ENCODE data around the gene BRME1.

The BRME1 gene

GRCh38 chr19:13952154-13952930 lies 46.4 kb upstream of the BRME1 start, which contains the start of gene DCAF15:
TSS of gene DCAF15 (plus strand) at chr19:13952509. CDS start at chr19:13952513, 4 bp downstream.
- Histone ChIP-seq H3K4me3 (ENCODE audit: low read length) (peak within 1 kb of the TSS; percentile 97), H3F3A (ENCODE audit: control insufficient read depth, insufficient read depth) (no peaks in the 10 kb centered on the region), H3K9me3 (ENCODE audit: control insufficient read depth, insufficient read depth, low read length) (no peaks in the 10 kb centered on the region), H3K36me3 (ENCODE audit: control insufficient read depth, low read length) (peaks cover 32% of the 10 kb centered on the region), H3K4me1 (ENCODE audit: control insufficient read depth, low read length) (peaks cover 16% of the 10 kb centered on the region), H3K27me3 (ENCODE audit: control insufficient read depth, low read length) (no peaks in the 10 kb centered on the region), H4K20me1 (ENCODE audit: control insufficient read depth, insufficient read depth, low read depth, low read length) (peaks cover 6% of the 10 kb centered on the region; the same call in 1 of the 2 replicates), H3K4me2 (ENCODE audit: low read length) (peak within 1 kb of the TSS; percentile 92), H3K27ac (ENCODE audit: low read depth, low read length) (peak within 1 kb of the TSS; percentile 58), H3K9me2 (replicated peaks; ENCODE audit: control insufficient read depth, low read length) (no peaks in the 10 kb centered on the region), H3K79me2 (ENCODE audit: control insufficient read depth, low read length) (peaks cover 28% of the 10 kb centered on the region)
- TF ChIP-seq EZH2phosphoT487 (IDR thresholded peaks at IDR 0.05; ENCODE audit: borderline replicate concordance, low read length): no peak

DNA sequence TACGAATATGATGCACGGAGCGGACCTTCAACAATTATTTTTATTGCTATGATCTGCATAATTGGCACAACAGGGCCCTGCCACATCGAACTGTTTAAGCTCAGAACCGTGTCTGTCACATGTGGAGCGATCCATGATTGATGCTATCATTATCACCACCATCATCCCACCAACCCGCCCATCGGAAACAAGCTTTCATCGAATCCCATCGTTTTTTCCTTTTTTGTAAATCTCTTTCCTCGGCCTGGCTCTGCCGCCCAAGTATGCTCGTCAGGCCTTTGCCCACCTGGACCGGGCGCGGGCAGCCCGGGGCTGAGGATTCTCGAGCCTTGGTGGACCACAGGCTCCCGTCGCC lies 45.9 kb upstream of the BRME1 start:
- Histone ChIP-seq H3K4me3 (ENCODE audit: low read length) (peak overlapping the region; percentile 97), H3F3A (ENCODE audit: control insufficient read depth, insufficient read depth) (no peaks in the 10 kb centered on the region), H3K4me2 (ENCODE audit: low read length) (peak overlapping the region; percentile 92), H3K9me2 (replicated peaks; ENCODE audit: control insufficient read depth, low read length) (no peaks in the 10 kb centered on the region), H3K27me3 (ENCODE audit: control insufficient read depth, low read length) (no peaks in the 10 kb centered on the region), H3K36me3 (ENCODE audit: control insufficient read depth, low read length) (peaks cover 26% of the 10 kb centered on the region), H3K9me3 (ENCODE audit: control insufficient read depth, insufficient read depth, low read length) (no peaks in the 10 kb centered on the region), H3K27ac (ENCODE audit: low read depth, low read length) (no peak overlapping the region), H4K20me1 (ENCODE audit: control insufficient read depth, insufficient read depth, low read depth, low read length) (peaks cover 6% of the 10 kb centered on the region; the same call in 1 of the 2 replicates), H3K4me1 (ENCODE audit: control insufficient read depth, low read length) (peaks cover 16% of the 10 kb centered on the region), H3K79me2 (ENCODE audit: control insufficient read depth, low read length) (peaks cover 28% of the 10 kb centered on the region)
- no peak for TF ChIP-seq CTCF (IDR thresholded peaks at IDR 0.05; ENCODE audit: low read depth, low read length, poor library complexity, severe bottlenecking)
- no peak for TF ChIP-seq EZH2phosphoT487 (IDR thresholded peaks at IDR 0.05; ENCODE audit: borderline replicate concordance, low read length)

GRCh38 chr19:13951043-13951442 lies 45.1 kb upstream of the BRME1 start:
- peaks cover 19% of the 10 kb centered on the region for H3K36me3 ChIP-seq (ENCODE audit: control insufficient read depth, low read length)
- peaks cover 16% of the 10 kb centered on the region for H3K4me1 ChIP-seq (ENCODE audit: control insufficient read depth, low read length)
- no peaks in the 10 kb centered on the region for H3K9me3 ChIP-seq (ENCODE audit: control insufficient read depth, insufficient read depth, low read length)
- H3K27ac ChIP-seq (ENCODE audit: low read depth, low read length): no peak overlapping the region
- peaks cover 6% of the 10 kb centered on the region; the same call in 1 of the 2 replicates for H4K20me1 ChIP-seq (ENCODE audit: control insufficient read depth, insufficient read depth, low read depth, low read length)
- TF ChIP-seq CTCF (IDR thresholded peaks at IDR 0.05; ENCODE audit: low read depth, low read length, poor library complexity, severe bottlenecking): no peak
- no peak for TF ChIP-seq EZH2phosphoT487 (IDR thresholded peaks at IDR 0.05; ENCODE audit: borderline replicate concordance, low read length)
- H3K27me3 ChIP-seq (ENCODE audit: control insufficient read depth, low read length): no peaks in the 10 kb centered on the region
- no peak overlapping the region for H3K4me2 ChIP-seq (ENCODE audit: low read length)
- H3K79me2 ChIP-seq (ENCODE audit: control insufficient read depth, low read length): peaks cover 28% of the 10 kb centered on the region
- no peaks in the 10 kb centered on the region for H3K9me2 ChIP-seq (replicated peaks; ENCODE audit: control insufficient read depth, low read length)
- H3K4me3 ChIP-seq (ENCODE audit: low read length): no peak overlapping the region
- H3F3A ChIP-seq (ENCODE audit: control insufficient read depth, insufficient read depth): no peaks in the 10 kb centered on the region

- no peak overlapping the region for H3K4me2 ChIP-seq (ENCODE audit: low read length)
These were observed 40.5 kb upstream of the BRME1 start for GRCh38 chr19:13946414-13946813.

More at GRCh38 chr19:13946414-13946813, 40.5 kb upstream of the BRME1 start:
- peaks cover under 1% of the 10 kb centered on the region for H3K4me1 ChIP-seq (ENCODE audit: control insufficient read depth, low read length)
- no peaks in the 10 kb centered on the region for H3K9me2 ChIP-seq (replicated peaks; ENCODE audit: control insufficient read depth, low read length)
- TF ChIP-seq CTCF (IDR thresholded peaks at IDR 0.05; ENCODE audit: low read depth, low read length, poor library complexity, severe bottlenecking) (no peak), EZH2phosphoT487 (IDR thresholded peaks at IDR 0.05; ENCODE audit: borderline replicate concordance, low read length) (no peak)
- H3K27ac ChIP-seq (ENCODE audit: low read depth, low read length): no peak overlapping the region
- peaks cover 5% of the 10 kb centered on the region; the same call in 1 of the 2 replicates for H3K9me3 ChIP-seq (ENCODE audit: control insufficient read depth, insufficient read depth, low read length)
- H3K36me3 ChIP-seq (ENCODE audit: control insufficient read depth, low read length): no peaks in the 10 kb centered on the region
- no peak overlapping the region for H3K4me3 ChIP-seq (ENCODE audit: low read length)
- no peaks in the 10 kb centered on the region for H3F3A ChIP-seq (ENCODE audit: control insufficient read depth, insufficient read depth)
- H4K20me1 ChIP-seq (ENCODE audit: control insufficient read depth, insufficient read depth, low read depth, low read length): no peaks in the 10 kb centered on the region
- H3K79me2 ChIP-seq (ENCODE audit: control insufficient read depth, low read length): no peaks in the 10 kb centered on the region
- H3K27me3 ChIP-seq (ENCODE audit: control insufficient read depth, low read length): no peaks in the 10 kb centered on the region

Measured in DOHH2 (cell line).